Middle frontal gyrus (tissue), 1 donor: Measurements from ENCODE around the gene DDIAS.
"Not testable (repeated sequence)": the region's sequence is repeated elsewhere in the genome, so short reads cannot be mapped to it uniquely, and the experiment has no call there.

Source experiments
- DNase-seq: peaks from one replicate; pipeline ENCODE4 v3.0.0-alpha.2; 2015; ENCODE audit warnings: low spot score; ENCODE audit errors: extremely low spot score

The DDIAS gene

GRCh38 chr11:82889133-82890001 lies 12.2 kb upstream of the DDIAS start:
- no peak for DNase-seq

- no peak for DNase-seq
These were observed 11.6 kb upstream of the DDIAS start for GRCh38 chr11:82890002-82890341.

- no peak for DNase-seq
These were observed 10.6 kb upstream of the DDIAS start for GRCh38 chr11:82890936-82891335.

- no peak for DNase-seq
These were observed 8.8 kb upstream of the DDIAS start for GRCh38 chr11:82892611-82893169.

- no peak for DNase-seq
These were observed 6.0 kb upstream of the DDIAS start for GRCh38 chr11:82895437-82896091.

- DNase-seq, result no peak
These were observed 5.4 kb upstream of the DDIAS start for GRCh38 chr11:82896183-82896582.

- no peak for DNase-seq
These were observed 3.3 kb upstream of the DDIAS start for GRCh38 chr11:82898241-82898640.

GRCh38 chr11:82899186-82899820 lies 2.2 kb upstream of the DDIAS start:
- DNase-seq, result no peak

GRCh38 chr11:82899957-82900276 lies 1.6 kb upstream of the DDIAS start:
- DNase-seq, result no peak

- peak; percentile 59 for DNase-seq
These were observed 1.0 kb upstream of the DDIAS start, which contains the start of gene PRCP for GRCh38 chr11:82900277-82901164. Gene PRCP (minus strand): TSS chr11:82900430. CDS start chr11:82900402, 28 bp downstream.

- no peak for DNase-seq
These were observed 468 bp downstream of the DDIAS start for GRCh38 chr11:82901922-82902485.

GRCh38 chr11:82902880-82903279 lies 1.3 kb downstream of the DDIAS start:
- DNase-seq, result no peak

- DNase-seq, result no peak
These were observed 2.5 kb downstream of the DDIAS start for GRCh38 chr11:82903843-82904586.

GRCh38 chr11:82906236-82906635 lies 4.7 kb downstream of the DDIAS start:
- DNase-seq, result no peak

- no peak for DNase-seq
These were observed 5.4 kb downstream of the DDIAS start for GRCh38 chr11:82906931-82907330.

GRCh38 chr11:82907371-82907770 lies 5.8 kb downstream of the DDIAS start:
- DNase-seq, result no peak

GRCh38 chr11:82908311-82908710 lies 6.8 kb downstream of the DDIAS start:
- DNase-seq, result no peak

- no peak for DNase-seq
These were observed 7.6 kb downstream of the DDIAS start for GRCh38 chr11:82909015-82909640.

GRCh38 chr11:82919786-82920185 lies 18.2 kb downstream of the DDIAS start:
- not testable (repeated sequence) for DNase-seq

- DNase-seq, result not testable (repeated sequence)
These were observed 18.7 kb downstream of the DDIAS start for GRCh38 chr11:82920227-82920626.
